ENCODE data around the gene ATP8B4. TPM values are rescaled to one million over a fixed set of nuclear protein-coding genes. Genes with fewer than 3 reads are reported as not detected.

Gene ATP8B4
- total RNA-seq, 1 experiment from 2014 or later: 0.20 TPM

DNA sequence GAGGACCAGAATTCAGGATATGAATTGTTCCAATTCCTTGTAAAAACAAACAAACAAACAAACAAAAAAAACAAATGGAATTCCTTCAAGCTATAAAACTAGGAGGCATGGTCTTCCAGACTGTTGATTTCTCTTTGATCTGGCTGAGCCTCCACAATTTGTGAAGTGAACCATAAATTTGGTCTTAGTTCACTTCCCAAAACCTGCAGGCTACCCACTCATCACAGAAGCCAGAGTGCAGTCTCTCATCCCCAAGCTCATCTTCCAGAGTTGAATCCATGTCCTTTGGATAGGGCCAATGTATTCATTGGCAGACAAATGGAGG is 294.3 kb downstream of the ATP8B4 start:
- no peaks in the 10 kb centered on the region for H3K4me1 ChIP-seq (replicated peaks; ENCODE audit: insufficient read depth)
- no peaks in the 10 kb centered on the region for H3K79me2 ChIP-seq (ENCODE audit: low read depth)
- no peak overlapping the region for H3K4me2 ChIP-seq
- H3F3A ChIP-seq (ENCODE audit: insufficient read depth, low read depth): no peaks in the 10 kb centered on the region
- no peak overlapping the region for H2AFZ ChIP-seq
- H3K27ac ChIP-seq: no peak overlapping the region
- H3K9me2 ChIP-seq (ENCODE audit: insufficient read depth): no peaks in the 10 kb centered on the region
- ChIA-PET POLR2A (ENCODE audit: unreplicated experiment) (no interaction called here), CTCF (no interaction called here)
- TF ChIP-seq EZH2 (IDR thresholded peaks at IDR 0.05; ENCODE audit: low read depth): no peak
- TF ChIP-seq, protein P1, sequence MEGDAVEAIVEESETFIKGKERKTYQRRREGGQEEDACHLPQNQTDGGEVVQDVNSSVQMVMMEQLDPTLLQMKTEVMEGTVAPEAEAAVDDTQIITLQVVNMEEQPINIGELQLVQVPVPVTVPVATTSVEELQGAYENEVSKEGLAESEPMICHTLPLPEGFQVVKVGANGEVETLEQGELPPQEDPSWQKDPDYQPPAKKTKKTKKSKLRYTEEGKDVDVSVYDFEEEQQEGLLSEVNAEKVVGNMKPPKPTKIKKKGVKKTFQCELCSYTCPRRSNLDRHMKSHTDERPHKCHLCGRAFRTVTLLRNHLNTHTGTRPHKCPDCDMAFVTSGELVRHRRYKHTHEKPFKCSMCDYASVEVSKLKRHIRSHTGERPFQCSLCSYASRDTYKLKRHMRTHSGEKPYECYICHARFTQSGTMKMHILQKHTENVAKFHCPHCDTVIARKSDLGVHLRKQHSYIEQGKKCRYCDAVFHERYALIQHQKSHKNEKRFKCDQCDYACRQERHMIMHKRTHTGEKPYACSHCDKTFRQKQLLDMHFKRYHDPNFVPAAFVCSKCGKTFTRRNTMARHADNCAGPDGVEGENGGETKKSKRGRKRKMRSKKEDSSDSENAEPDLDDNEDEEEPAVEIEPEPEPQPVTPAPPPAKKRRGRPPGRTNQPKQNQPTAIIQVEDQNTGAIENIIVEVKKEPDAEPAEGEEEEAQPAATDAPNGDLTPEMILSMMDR (conservative IDR thresholded peaks at IDR 0.05): no peak
- no peaks in the 10 kb centered on the region for H3K9me3 ChIP-seq (ENCODE audit: insufficient read depth, low read depth)
- no peaks in the 10 kb centered on the region for H4K20me1 ChIP-seq (ENCODE audit: insufficient read depth)
- no peak overlapping the region for H3K4me3 ChIP-seq
- no peaks in the 10 kb centered on the region for H3K27me3 ChIP-seq (ENCODE audit: insufficient read depth, low read depth)
- no TSS peak for BruUV-seq (replicated peaks)
- intact Hi-C loops (cut with micrococcal nuclease; ENCODE audit: unreplicated experiment): no loop called here
- DNase-seq: no peak
- no peaks in the 10 kb centered on the region for H3K36me3 ChIP-seq (ENCODE audit: low read depth)

DNA sequence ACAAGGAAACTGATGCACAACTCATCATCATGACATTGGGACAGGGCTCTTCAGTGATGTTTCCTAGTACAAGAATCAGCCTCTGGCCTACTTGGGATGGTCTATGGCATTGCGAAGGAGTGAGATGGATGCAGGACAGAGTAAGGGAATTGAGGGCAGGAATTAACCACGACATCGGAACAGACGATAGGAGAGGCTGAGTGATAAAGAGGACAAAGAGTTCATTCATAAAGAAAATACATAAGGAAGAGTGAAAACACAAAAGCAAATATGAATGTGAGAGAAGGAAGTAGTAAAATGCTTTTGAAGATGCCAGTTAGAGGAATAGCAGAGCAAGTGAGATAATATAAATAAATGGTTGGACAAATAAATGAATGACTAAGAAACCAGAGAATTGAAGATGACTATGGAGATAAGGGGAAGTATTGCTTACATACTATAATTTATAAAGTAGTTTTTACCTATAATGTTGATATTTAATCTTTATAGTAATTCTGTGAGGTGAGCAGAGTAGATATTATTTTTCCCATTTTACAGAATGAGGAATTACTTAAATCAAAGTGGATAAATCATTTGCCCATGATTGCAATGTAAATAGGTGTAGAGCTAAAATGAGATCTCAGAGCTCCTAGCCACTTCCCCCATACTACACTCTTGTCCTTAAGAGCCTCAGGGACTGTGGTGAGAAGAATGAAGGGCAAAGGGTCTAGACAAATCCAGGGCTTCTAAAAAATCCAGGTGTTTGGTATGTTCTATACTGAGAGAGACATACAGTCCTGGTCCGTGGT is 294.9 kb downstream of the ATP8B4 start:
- CTCF ChIA-PET: no interaction called here
- intact Hi-C loops (cut with micrococcal nuclease; ENCODE audit: unreplicated experiment): no loop called here
- Histone ChIP-seq H3K27me3 (ENCODE audit: insufficient read depth, low read depth) (no peaks in the 10 kb centered on the region), H4K20me1 (ENCODE audit: insufficient read depth) (no peaks in the 10 kb centered on the region), H3K27ac (no peak overlapping the region), H3K9me2 (ENCODE audit: insufficient read depth) (no peaks in the 10 kb centered on the region), H2AFZ (no peak overlapping the region), H3K4me2 (no peak overlapping the region), H3F3A (ENCODE audit: insufficient read depth, low read depth) (no peaks in the 10 kb centered on the region), H3K4me3 (no peak overlapping the region), H3K79me2 (ENCODE audit: low read depth) (no peaks in the 10 kb centered on the region), H3K36me3 (ENCODE audit: low read depth) (no peaks in the 10 kb centered on the region), H3K4me1 (replicated peaks; ENCODE audit: insufficient read depth) (no peaks in the 10 kb centered on the region), H3K9me3 (ENCODE audit: insufficient read depth, low read depth) (no peaks in the 10 kb centered on the region)
- DNase-seq: no peak
- POLR2A ChIA-PET (ENCODE audit: unreplicated experiment): no interaction called here
- no TSS peak for BruUV-seq (replicated peaks)
- no peak for TF ChIP-seq EZH2 (IDR thresholded peaks at IDR 0.05; ENCODE audit: low read depth)
- TF ChIP-seq, protein P1 (conservative IDR thresholded peaks at IDR 0.05): no peak

DNA sequence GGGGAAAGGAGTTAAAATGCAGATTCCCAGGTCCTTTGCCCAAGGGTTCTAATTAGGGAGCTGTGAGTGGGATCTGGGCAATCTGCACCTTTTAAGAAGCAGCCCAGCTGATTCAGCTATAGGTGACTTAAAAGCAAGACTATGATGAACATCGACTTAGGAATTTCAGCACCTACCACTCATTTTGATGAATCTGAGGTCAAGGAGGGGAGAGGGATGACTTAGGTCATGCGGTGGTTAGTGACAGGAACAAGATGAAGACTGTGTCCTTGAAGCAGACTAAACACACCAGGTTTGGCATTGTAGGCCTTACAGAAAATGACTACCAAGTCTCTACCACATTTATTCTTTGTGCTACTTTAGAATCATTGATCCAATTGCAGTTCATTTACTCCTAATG is 301.9 kb downstream of the ATP8B4 start:
- intact Hi-C loops (cut with micrococcal nuclease; ENCODE audit: unreplicated experiment): no loop called here
- DNase-seq: no peak
- Histone ChIP-seq H3K4me3 (no peak overlapping the region), H3K9me3 (ENCODE audit: insufficient read depth, low read depth) (no peaks in the 10 kb centered on the region), H3K79me2 (ENCODE audit: low read depth) (no peaks in the 10 kb centered on the region), H4K20me1 (ENCODE audit: insufficient read depth) (no peaks in the 10 kb centered on the region), H3K27me3 (ENCODE audit: insufficient read depth, low read depth) (no peaks in the 10 kb centered on the region), H3K27ac (no peak overlapping the region), H2AFZ (no peak overlapping the region), H3F3A (ENCODE audit: insufficient read depth, low read depth) (no peaks in the 10 kb centered on the region), H3K4me1 (replicated peaks; ENCODE audit: insufficient read depth) (no peaks in the 10 kb centered on the region), H3K9me2 (ENCODE audit: insufficient read depth) (no peaks in the 10 kb centered on the region), H3K36me3 (ENCODE audit: low read depth) (no peaks in the 10 kb centered on the region), H3K4me2 (no peak overlapping the region)
- POLR2A ChIA-PET (ENCODE audit: unreplicated experiment): no interaction called here
- CTCF ChIA-PET: no interaction called here
- no TSS peak for BruUV-seq (replicated peaks)
- TF ChIP-seq EZH2 (IDR thresholded peaks at IDR 0.05; ENCODE audit: low read depth): no peak
- TF ChIP-seq, protein P1 (conservative IDR thresholded peaks at IDR 0.05): no peak
